ENCODE data around the gene TBC1D22A.
A peak's percentile ranks its signal among the peaks of the same experiment; 100 is the strongest.
"Not testable (repeated sequence)": the region's sequence is repeated elsewhere in the genome, so short reads cannot be mapped to it uniquely, and the experiment has no call there.

DNA sequence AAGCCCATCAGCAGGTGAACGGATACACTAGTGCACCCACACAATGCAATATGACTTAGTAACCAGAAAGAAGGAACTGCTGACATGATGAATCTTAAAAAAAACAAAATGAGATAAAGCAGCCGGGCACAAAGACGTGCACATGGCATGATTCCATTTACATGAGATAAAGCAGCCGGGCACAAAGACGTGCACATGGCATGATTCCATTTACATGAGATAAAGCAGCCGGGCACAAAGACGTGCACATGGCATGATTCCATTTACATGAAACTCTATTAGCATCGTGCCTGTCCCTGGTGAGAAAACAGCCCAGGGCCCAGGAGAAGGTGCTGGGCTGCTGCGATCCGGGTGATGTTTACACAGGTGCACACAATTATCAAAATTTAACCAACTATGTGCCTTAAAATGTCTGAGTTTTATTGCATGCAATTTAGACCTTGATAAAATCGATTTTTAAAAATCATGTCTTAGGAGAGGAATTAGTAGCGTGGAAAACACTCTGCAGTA is 28.2 kb upstream of the TBC1D22A start:
- TF ChIP-seq TCF4 (CRISPR knock-in tag; IDR thresholded peaks at IDR 0.05; ENCODE audit: borderline replicate concordance), result peak; percentile 98
- TF ChIP-seq CSDC2 (CRISPR knock-in tag; IDR thresholded peaks at IDR 0.05); ARNTL (CRISPR knock-in tag; IDR thresholded peaks at IDR 0.05; ENCODE audit: borderline replicate concordance, low read depth); ZNF70 (CRISPR knock-in tag; IDR thresholded peaks at IDR 0.05); ZC3H10 (CRISPR knock-in tag; IDR thresholded peaks at IDR 0.05); RARB (CRISPR knock-in tag; IDR thresholded peaks at IDR 0.05); ZNF8 (CRISPR knock-in tag; IDR thresholded peaks at IDR 0.05): not testable (repeated sequence)
- TF ChIP-seq, protein P1, sequence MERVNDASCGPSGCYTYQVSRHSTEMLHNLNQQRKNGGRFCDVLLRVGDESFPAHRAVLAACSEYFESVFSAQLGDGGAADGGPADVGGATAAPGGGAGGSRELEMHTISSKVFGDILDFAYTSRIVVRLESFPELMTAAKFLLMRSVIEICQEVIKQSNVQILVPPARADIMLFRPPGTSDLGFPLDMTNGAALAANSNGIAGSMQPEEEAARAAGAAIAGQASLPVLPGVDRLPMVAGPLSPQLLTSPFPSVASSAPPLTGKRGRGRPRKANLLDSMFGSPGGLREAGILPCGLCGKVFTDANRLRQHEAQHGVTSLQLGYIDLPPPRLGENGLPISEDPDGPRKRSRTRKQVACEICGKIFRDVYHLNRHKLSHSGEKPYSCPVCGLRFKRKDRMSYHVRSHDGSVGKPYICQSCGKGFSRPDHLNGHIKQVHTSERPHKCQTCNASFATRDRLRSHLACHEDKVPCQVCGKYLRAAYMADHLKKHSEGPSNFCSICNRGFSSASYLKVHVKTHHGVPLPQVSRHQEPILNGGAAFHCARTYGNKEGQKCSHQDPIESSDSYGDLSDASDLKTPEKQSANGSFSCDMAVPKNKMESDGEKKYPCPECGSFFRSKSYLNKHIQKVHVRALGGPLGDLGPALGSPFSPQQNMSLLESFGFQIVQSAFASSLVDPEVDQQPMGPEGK (CRISPR knock-in tag; IDR thresholded peaks at IDR 0.05; ENCODE audit: borderline replicate concordance), result not testable (repeated sequence)
